GM18873 (cell line): Measurements from ENCODE around the gene TTK.
"Not testable (repeated sequence)": the region's sequence is repeated elsewhere in the genome, so short reads cannot be mapped to it uniquely, and the experiment has no call there.

ENCODE experiments used
- ATAC-seq: cut with Tn5 transposase; IDR thresholded peaks from one replicate; pipeline ENCODE4 v1.9.1; 2021; ENCODE audit warnings: mild to moderate bottlenecking, moderate library complexity, moderate number of reproducible peaks; ENCODE audit not compliant: unreplicated experiment, low FRiP score

TTK gene

GRCh38 chr6:80020381-80021120, 16.1 kb downstream of the TTK start:
- no peak for ATAC-seq

GRCh38 chr6:80021131-80021530, 16.7 kb downstream of the TTK start:
- ATAC-seq: no peak

DNA sequence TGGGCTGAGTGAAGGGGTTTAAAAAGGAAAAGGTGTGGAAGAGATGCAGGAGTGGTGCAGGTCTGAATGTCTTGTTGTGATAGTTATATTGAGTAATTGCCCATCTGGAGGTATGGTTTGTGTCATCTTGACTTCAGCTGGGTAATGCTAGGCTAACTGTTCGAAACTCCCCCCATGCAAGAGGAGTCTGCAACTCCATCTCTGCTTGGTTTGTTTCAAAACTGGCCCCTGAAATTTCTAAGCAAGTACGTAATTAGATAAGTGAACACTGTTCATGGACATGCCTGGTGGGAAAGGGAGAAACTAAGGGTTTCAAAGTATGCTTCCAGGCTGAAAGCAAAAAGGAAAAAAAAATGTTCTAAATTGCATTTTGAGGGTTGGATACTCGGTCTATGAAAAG, 17.1 kb downstream of the TTK start:
- no peak for ATAC-seq

DNA sequence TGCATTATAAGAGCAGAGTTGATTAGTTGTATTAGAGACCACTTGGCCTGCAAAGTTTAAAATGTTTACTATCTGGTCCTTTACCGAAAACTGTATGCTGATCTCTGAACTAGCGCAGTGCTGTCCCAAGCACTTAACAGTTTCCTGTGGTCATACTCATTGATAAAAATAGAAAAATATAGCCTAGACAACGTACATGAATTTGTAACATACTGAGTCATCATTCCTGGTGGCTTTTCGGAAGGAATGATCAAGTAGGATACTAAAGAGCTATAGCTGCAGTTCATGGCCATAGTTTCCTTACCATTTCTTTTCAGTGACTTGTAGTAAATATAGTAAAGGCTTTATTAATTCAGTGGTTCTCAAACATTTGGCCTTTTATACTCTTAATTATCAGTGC, 18.4 kb downstream of the TTK start:
- no peak for ATAC-seq

DNA sequence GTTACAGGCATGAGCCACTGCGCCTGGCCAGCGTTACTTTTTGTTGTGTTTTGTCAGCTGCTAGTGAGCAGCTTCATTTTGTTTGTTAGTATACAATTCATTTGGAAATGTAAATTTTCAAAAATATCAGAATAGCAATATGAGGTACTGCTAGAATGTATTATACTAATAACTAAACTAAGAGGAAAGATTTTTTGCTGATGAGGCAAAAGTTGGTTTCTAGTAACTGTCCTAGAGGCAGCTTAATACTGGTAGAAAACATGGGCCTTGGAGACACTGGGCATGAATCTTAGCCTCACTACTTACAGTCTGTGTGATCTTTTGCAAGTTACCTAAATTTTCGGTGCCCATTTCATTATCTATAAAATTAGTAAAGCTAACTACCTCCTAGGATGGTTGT, 24.1 kb downstream of the TTK start:
- ATAC-seq: no peak

GRCh38 chr6:80029470-80029869, 25.0 kb downstream of the TTK start:
- peak; percentile 84 for ATAC-seq

- not testable (repeated sequence) for ATAC-seq
Observed at GRCh38 chr6:80048220-80048619, 43.8 kb downstream of the TTK start.

DNA sequence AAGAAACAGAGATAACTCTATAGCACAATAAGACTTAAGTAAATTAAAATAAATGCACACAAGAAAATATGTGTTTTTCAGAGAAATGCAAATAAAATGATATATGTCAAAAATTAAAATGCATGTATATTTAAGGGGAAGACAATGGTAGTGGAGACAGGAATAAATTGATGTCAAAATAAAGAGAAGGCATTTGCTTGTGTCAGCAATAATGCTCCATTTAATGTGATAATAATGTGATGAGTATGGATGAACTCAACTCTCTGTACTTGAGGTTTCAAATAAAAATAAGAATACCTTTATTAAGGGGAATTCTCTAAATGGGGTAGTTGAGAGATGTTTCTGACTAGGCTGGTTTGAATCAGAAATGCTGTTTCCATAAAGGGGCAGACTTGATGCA, 56.3 kb downstream of the TTK start:
- no peak for ATAC-seq

DNA sequence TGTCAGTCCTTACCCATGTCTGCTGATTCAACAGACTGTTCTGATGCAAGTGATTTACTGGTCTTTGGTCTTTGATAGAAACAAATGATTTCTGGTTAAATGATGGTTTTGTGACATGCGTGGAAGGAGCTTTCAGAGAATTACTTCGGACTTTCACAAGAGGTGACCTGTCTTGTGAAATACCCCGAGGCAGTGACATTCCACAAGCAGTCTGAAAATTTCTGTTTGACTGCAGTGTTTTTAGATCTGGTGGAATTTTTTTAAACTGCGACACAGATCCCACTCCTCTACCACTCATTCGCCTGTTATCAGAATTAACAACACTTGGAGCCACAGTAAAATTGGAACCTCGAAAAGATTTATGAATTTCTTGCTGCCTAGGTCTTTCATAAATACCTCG, 63.7 kb downstream of the TTK start:
- ATAC-seq: not testable (repeated sequence)

DNA sequence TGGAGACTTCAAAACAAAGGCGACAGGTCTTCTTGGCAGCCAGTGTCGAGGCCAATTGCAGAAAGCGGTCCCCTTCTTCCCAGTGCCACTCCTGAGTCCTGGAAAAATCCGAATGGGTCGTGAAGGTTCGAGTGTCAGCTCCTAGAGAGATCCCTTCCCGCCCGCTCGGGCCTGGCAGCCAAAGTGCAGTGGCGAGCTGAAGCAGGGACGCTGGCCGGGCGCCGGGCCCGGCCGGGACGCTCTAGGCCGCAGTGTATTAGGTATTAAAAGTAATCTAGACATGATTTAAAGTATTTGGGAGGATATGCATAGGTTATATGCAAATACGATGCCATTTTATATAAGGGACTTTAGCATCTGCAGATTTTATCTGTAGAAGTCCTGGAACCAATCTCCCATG, 66.0 kb downstream of the TTK start:
- not testable (repeated sequence) for ATAC-seq

- no peak for ATAC-seq
Observed at GRCh38 chr6:80077067-80077466, 72.6 kb downstream of the TTK start.

- no peak for ATAC-seq
Observed at GRCh38 chr6:80088637-80089036, 84.2 kb downstream of the TTK start.

DNA sequence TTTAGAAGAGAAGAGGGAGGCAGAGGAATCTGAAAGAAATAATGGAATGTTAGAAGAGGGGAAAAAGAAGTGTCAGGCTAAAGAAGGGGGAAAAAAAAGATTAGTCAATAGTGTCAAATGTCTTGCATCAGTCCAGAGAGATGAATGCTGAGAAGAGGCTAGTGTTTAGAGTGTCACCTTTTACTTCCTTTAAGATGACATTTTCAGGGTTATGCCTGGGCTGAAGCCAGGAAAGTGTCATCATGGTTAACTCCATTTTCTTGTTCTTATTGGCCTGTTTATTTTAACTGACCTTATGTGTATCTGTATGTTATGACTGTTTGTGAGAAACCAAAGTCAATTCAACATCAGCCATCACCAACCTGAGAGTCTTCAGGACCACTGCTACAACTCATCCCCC, 87.1 kb downstream of the TTK start:
- no peak for ATAC-seq
